ENCODE results near the gene STX2.
"Not testable (repeated sequence)": the region's sequence is repeated elsewhere in the genome, so short reads cannot be mapped to it uniquely, and the experiment has no call there.

Gene STX2

GRCh38 chr12:130764475-130765185 lies 74.4 kb downstream of the STX2 start:
- no peak for DNase-seq (ENCODE audit: low spot score)

GRCh38 chr12:130764073-130764472 lies 75.0 kb downstream of the STX2 start:
- no peak for DNase-seq (ENCODE audit: low spot score)

GRCh38 chr12:130762319-130762675 lies 76.8 kb downstream of the STX2 start:
- no peak for DNase-seq (ENCODE audit: low spot score)

GRCh38 chr12:130761537-130762318 lies 77.3 kb downstream of the STX2 start:
- peak; percentile 55 for DNase-seq (ENCODE audit: low spot score)

- no peak for DNase-seq (ENCODE audit: low spot score)
Measured at GRCh38 chr12:130754234-130754901, 84.7 kb downstream of the STX2 start.

- DNase-seq (ENCODE audit: low spot score) = no peak
Measured at GRCh38 chr12:130752692-130753230, 86.3 kb downstream of the STX2 start.

- DNase-seq (ENCODE audit: low spot score) = not testable (repeated sequence)
Measured at GRCh38 chr12:130752037-130752436, 87.0 kb downstream of the STX2 start.

GRCh38 chr12:130748786-130749185 lies 90.3 kb downstream of the STX2 start:
- no peak for DNase-seq (ENCODE audit: low spot score)

GRCh38 chr12:130747867-130748740 lies 90.9 kb downstream of the STX2 start:
- DNase-seq (ENCODE audit: low spot score) = peak; percentile 55

- no peak for DNase-seq (ENCODE audit: low spot score)
Measured at GRCh38 chr12:130746546-130746945, 92.5 kb downstream of the STX2 start.

- no peak for DNase-seq (ENCODE audit: low spot score)
Measured at GRCh38 chr12:130745921-130746320, 93.1 kb downstream of the STX2 start.

- DNase-seq (ENCODE audit: low spot score) = no peak
Measured at GRCh38 chr12:130744274-130744673, 94.8 kb downstream of the STX2 start.

GRCh38 chr12:130743606-130744005 lies 95.4 kb downstream of the STX2 start:
- no peak for DNase-seq (ENCODE audit: low spot score)

- no peak for DNase-seq (ENCODE audit: low spot score)
Measured at GRCh38 chr12:130743176-130743575, 95.9 kb downstream of the STX2 start.

- no peak for DNase-seq (ENCODE audit: low spot score)
Measured at GRCh38 chr12:130742716-130743115, 96.3 kb downstream of the STX2 start.

- DNase-seq (ENCODE audit: low spot score) = no peak
Measured at GRCh38 chr12:130742112-130742511, 96.9 kb downstream of the STX2 start.

Data from CD4-positive, alpha-beta T cell treated with Interleukin-15 for 4 hours (primary cell).